B cell (primary cell): ENCODE measurements around the gene TOP2A. TPM values are rescaled to one million over a fixed set of nuclear protein-coding genes. Genes with fewer than 3 reads are reported as not detected.

ENCODE experiments used
- ATAC-seq: fragments of 200-7000 bp; cut with Tn5 transposase; one replicate; pipeline ENCODE4 v1.10.0; 2021; ENCODE audit warnings: low read depth, mild to moderate bottlenecking, moderate number of reproducible peaks, moderate library complexity
- CTCF ChIA-PET: fragments of 350-600 bp; sonication (Branson Sonifier 250); formaldehyde crosslinking; loops from one replicate; lab custom pipeline; 2021; ENCODE audit warnings: antibody characterized with exemption, inconsistent platforms; lab: Charles Lee
- POLR2A ChIA-PET: fragments of 350-600 bp; sonication (Branson Sonifier 250); formaldehyde crosslinking; loops from one replicate; lab custom pipeline; 2021; ENCODE audit warnings: antibody characterized with exemption; lab: Charles Lee
- DNase-seq: peaks from one replicate; pipeline ENCODE4 v3.0.0; 2013
- H2AFZ ChIP-seq: 2 replicates; pipeline ENCODE4 v1.6.1; 2012; ENCODE audit warnings: mild to moderate bottlenecking, low read depth, low read length; ENCODE audit not compliant: insufficient read depth, poor library complexity, severe bottlenecking
- H3K27ac ChIP-seq, 2 donors: 1 replicate in 1 of 2; 2 replicates in 1 of 2; pipeline ENCODE4 v1.5.1; 2012 to 2013; ENCODE audit warnings: low read length in 2 of 2, mild to moderate bottlenecking in 2 of 2, moderate library complexity in 1 of 2
- H3K27me3 ChIP-seq, 4 experiments: fragments of 200-600 bp in 1 of 4; sonication (generic) in 1 of 4; replicated peaks in 1 of 4; 1 replicate in 2 of 4; 2 replicates in 2 of 4; pipeline versions ENCODE4 v1.6.1 to v1.7.0; 2013 to 2016; ENCODE audit warnings: low read length in 3 of 4, mild to moderate bottlenecking in 2 of 4, mixed read lengths in 1 of 4, moderate library complexity in 1 of 4; ENCODE audit not compliant: insufficient read depth in 4 of 4, control insufficient read depth in 3 of 4; ENCODE audit errors: control extremely low read depth in 1 of 4
- H3K36me3 ChIP-seq, 2 experiments: replicated peaks in 1 of 2; 1 replicate in 1 of 2; 2 replicates in 1 of 2; pipeline versions ENCODE4 v1.6.1 to v1.7.1; 2013; ENCODE audit warnings: low read length in 1 of 2; ENCODE audit not compliant: insufficient read depth in 2 of 2, control insufficient read depth in 1 of 2; ENCODE audit errors: control extremely low read depth in 1 of 2, extremely low read depth in 1 of 2
- H3K4me1 ChIP-seq, 2 donors: fragments of 200-600 bp in 1 of 2; sonication (generic) in 1 of 2; 1 replicate in 1 of 2; 2 replicates in 1 of 2; pipeline versions ENCODE4 v1.5.1 to v1.6.1; 2013 to 2017; ENCODE audit warnings: low read length in 2 of 2; ENCODE audit not compliant: control insufficient read depth in 2 of 2, insufficient read depth in 2 of 2
- H3K4me2 ChIP-seq: replicated peaks from 2 replicates; pipeline ENCODE3; 2012; ENCODE audit warnings: mild to moderate bottlenecking, low read depth, low read length; ENCODE audit not compliant: poor library complexity, severe bottlenecking
- H3K4me3 ChIP-seq, 5 experiments: fragments of 200-600 bp in 1 of 5; sonication (generic) in 1 of 5; 1 replicate in 3 of 5; 2 replicates in 2 of 5; pipeline versions ENCODE4 v1.5.1 to v1.7.0; 2011 to 2016; ENCODE audit warnings: low read length in 4 of 5, mild to moderate bottlenecking in 4 of 5, low read depth in 2 of 5, control low read depth in 1 of 5, moderate library complexity in 1 of 5; ENCODE audit not compliant: insufficient read depth in 1 of 5; ENCODE audit errors: control extremely low read depth in 1 of 5, extremely low read depth in 1 of 5
- H3K79me2 ChIP-seq: fragments of 200-600 bp; sonication (generic); one replicate; pipeline ENCODE4 v1.6.0; 2016; ENCODE audit warnings: low read length; ENCODE audit not compliant: control insufficient read depth, insufficient read depth
- H3K9ac ChIP-seq: fragments of 200-600 bp; sonication (generic); 2 replicates; pipeline ENCODE4 v1.6.1; 2017; ENCODE audit warnings: mild to moderate bottlenecking, low read length, moderate library complexity
- H3K9me3 ChIP-seq, 3 donors: one replicate each; pipeline versions ENCODE4 v1.6.1 to v1.7.1; 2013; ENCODE audit warnings: low read length in 2 of 3; ENCODE audit not compliant: control insufficient read depth in 2 of 3, insufficient read depth in 1 of 3; ENCODE audit errors: control extremely low read depth in 1 of 3
- H4K20me1 ChIP-seq: 2 replicates; pipeline ENCODE4 v1.6.0; 2012; ENCODE audit warnings: mild to moderate bottlenecking, low read length; ENCODE audit not compliant: insufficient read depth, control insufficient read depth, poor library complexity, severe bottlenecking
- H3K27ac Mint-ChIP-seq: one replicate; pipeline ENCODE4 v1.8.0; 2021; ENCODE audit warnings: mixed read lengths
- H3K27me3 Mint-ChIP-seq: one replicate; pipeline ENCODE4 v1.8.0; 2021; ENCODE audit warnings: mixed read lengths
- H3K4me1 Mint-ChIP-seq: one replicate; pipeline ENCODE4 v1.8.0; 2021; ENCODE audit warnings: mixed read lengths
- H3K4me3 Mint-ChIP-seq: one replicate; pipeline ENCODE4 v1.8.0; 2021; ENCODE audit warnings: mixed read lengths
- H3K9me3 Mint-ChIP-seq: one replicate; pipeline ENCODE4 v1.8.0; 2022; ENCODE audit warnings: mixed read lengths; ENCODE audit not compliant: insufficient read depth
- EZH2 ChIP-seq: IDR thresholded peaks from 2 replicates; pipeline ENCODE4 v1.6.1; 2012; ENCODE audit warnings: borderline replicate concordance, low read depth, mild to moderate bottlenecking, moderate library complexity, low read length; ENCODE audit not compliant: insufficient read depth, poor library complexity, severe bottlenecking
- WGBS: methylation state at CpG from one replicate; pipeline ENCODE4 v1.1.5; 2013; ENCODE audit warnings: missing lambda C conversion rate; ENCODE audit not compliant: insufficient coverage; 5-methylcytosine and 5-hydroxymethylcytosine counted together
- intact Hi-C: fragments of 100-400 bp; cut with micrococcal nuclease; formaldehyde crosslinking; loops from one replicate; pipeline ENCODE4 v1.10.0; 2022
- polyA plus RNA-seq: library from polyadenylated mRNA; depleted of rRNA; stranded (reverse); fragments of >200 nt; gene quantifications from 2 replicates; pipeline ENCODE4 v1.2.3, GENCODE V29; 2012
- total RNA-seq, 2 donors: library from RNA; stranded (reverse); fragments of 120-200 nt in 1 of 2; gene quantifications; 1 replicate in 1 of 2; 2 replicates in 1 of 2; pipeline versions ENCODE4 v1.2.3 to v1.2.4, GENCODE V29; 2013 to 2022
- TF ChIP-seq, protein P1 (sequence below): fragments of 200-600 bp; IDR thresholded peaks from one replicate; pipeline ENCODE4 v1.8.0; 2022; ENCODE audit warnings: antibody characterized with exemption, mild to moderate bottlenecking

Gene TOP2A
- total and polyA plus RNA-seq, 2 donors (not counting 1 experiment from before 2014, with no cell fraction given): 0.36 to 3.1 TPM

DNA sequence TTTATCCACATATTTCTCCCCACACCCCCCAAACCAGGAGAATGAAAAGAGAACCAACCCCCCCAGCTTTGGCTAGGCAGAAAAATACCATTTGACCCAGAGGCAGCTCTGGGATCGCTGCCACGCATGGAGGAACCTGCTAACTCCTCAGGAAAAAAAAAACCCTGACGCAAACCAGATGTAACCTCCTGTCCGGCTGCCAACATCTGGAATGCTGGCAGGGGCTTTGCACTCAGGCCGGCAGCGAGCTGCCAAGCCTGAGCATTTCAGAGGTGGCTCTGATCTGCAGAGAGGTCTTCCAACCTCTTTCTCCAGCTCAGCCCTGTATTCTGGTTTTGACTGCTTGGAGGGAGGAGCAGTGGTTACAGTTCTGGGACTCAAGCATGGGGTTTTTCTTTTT lies 33.7 kb upstream of the TOP2A start:
- intact Hi-C loops: no loop called here
- ChIA-PET CTCF (interaction anchor here (0.6 to 4.8 kb wide), 10 partner anchors 8 to 516 kb away, joined by 3 to 28 read pairs (median 3); partner anchors contain the start of gene IGFBP4), POLR2A (interaction anchor here (0.5 to 0.6 kb wide), 2 partner anchors 54 to 1551 kb away, joined by 3 to 5 read pairs; no protein-coding TSS in a partner anchor)

DNA sequence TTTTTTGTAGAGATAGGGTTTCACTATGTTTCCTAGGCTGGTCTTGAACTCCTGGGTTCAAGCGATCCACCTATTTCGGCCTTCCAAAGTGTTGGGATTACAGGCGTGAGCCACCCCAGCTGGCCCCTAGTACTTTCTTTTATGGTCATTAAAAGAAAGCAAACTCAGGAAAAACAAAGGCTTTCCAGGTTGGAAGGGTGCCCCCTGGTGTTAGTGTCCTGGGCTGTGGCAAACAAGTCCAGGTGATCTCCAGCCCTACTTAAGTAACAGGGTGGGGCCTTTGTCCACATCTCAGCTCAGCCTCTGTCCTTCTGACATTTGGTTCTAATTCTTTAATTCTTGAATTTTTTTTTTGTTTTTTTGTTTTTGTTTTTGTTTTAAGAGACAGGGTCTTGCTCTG lies 32.5 kb upstream of the TOP2A start:
- peaks cover 22% of the 10 kb centered on the region for H3K4me1 Mint-ChIP-seq
- peaks cover 5% of the 10 kb centered on the region for H4K20me1 ChIP-seq
- H3K4me1 ChIP-seq: peaks cover 7 to 15% of the 10 kb centered on the region in 2 donors
- H3K4me3 ChIP-seq: no peak overlapping the region
- H3K4me3 Mint-ChIP-seq: no peak overlapping the region
- TF ChIP-seq, protein P1, sequence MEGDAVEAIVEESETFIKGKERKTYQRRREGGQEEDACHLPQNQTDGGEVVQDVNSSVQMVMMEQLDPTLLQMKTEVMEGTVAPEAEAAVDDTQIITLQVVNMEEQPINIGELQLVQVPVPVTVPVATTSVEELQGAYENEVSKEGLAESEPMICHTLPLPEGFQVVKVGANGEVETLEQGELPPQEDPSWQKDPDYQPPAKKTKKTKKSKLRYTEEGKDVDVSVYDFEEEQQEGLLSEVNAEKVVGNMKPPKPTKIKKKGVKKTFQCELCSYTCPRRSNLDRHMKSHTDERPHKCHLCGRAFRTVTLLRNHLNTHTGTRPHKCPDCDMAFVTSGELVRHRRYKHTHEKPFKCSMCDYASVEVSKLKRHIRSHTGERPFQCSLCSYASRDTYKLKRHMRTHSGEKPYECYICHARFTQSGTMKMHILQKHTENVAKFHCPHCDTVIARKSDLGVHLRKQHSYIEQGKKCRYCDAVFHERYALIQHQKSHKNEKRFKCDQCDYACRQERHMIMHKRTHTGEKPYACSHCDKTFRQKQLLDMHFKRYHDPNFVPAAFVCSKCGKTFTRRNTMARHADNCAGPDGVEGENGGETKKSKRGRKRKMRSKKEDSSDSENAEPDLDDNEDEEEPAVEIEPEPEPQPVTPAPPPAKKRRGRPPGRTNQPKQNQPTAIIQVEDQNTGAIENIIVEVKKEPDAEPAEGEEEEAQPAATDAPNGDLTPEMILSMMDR: peak; percentile 58
- no peak for TF ChIP-seq EZH2
- peaks cover 0 to 6% of the 10 kb centered on the region in 2 experiments for H3K36me3 ChIP-seq
- no peaks in the 10 kb centered on the region for H3K9me3 Mint-ChIP-seq
- H3K27me3 Mint-ChIP-seq: no peaks in the 10 kb centered on the region
- ATAC-seq (peak; percentile 28), DNase-seq (peak; percentile 49)
- H3K9ac ChIP-seq: no peak overlapping the region
- 93% methylated on average over 3 of the region's 3 CpGs for WGBS
- intact Hi-C loops: no loop called here
- no peak overlapping the region for H3K27ac ChIP-seq
- no peak overlapping the region for H3K4me2 ChIP-seq
- H3K27ac Mint-ChIP-seq: no peak overlapping the region
- H2AFZ ChIP-seq: no peak overlapping the region
- peaks cover 0 to 6% (median 0%) of the 10 kb centered on the region in 4 experiments for H3K27me3 ChIP-seq
- ChIA-PET POLR2A (no interaction called here), CTCF (interaction anchor here (0.8 to 4.8 kb wide), 14 partner anchors 9 to 165 kb away, joined by 3 to 28 read pairs (median 4); no protein-coding TSS in a partner anchor)
- no peaks in the 10 kb centered on the region for H3K9me3 ChIP-seq
- H3K79me2 ChIP-seq: peaks cover 25% of the 10 kb centered on the region

More for the DNA sequence above, 33.7 kb upstream of the TOP2A start:
- Histone ChIP-seq H3K36me3 (peaks cover 0 to 8% of the 10 kb centered on the region in 2 experiments), H3K9ac (no peak overlapping the region), H3K4me2 (no peak overlapping the region), H4K20me1 (peaks cover 5% of the 10 kb centered on the region), H3K27me3 (peaks cover 0 to 5% (median 0%) of the 10 kb centered on the region in 4 experiments), H3K27ac (no peak overlapping the region), H2AFZ (no peak overlapping the region), H3K79me2 (peaks cover 13% of the 10 kb centered on the region), H3K4me1 (peaks cover 0 to 8% of the 10 kb centered on the region in 2 donors), H3K9me3 (no peaks in the 10 kb centered on the region), H3K4me3 (no peak overlapping the region)
- Mint-ChIP-seq H3K4me1 (peaks cover 16% of the 10 kb centered on the region), H3K27ac (no peak overlapping the region), H3K27me3 (no peaks in the 10 kb centered on the region), H3K9me3 (no peaks in the 10 kb centered on the region), H3K4me3 (no peak overlapping the region)
- ATAC-seq (no peak), DNase-seq (no peak)
- WGBS: 91% methylated on average over 5 of the region's 6 CpGs
- no peak for TF ChIP-seq EZH2
